Stimulated activated CD4-positive, alpha-beta T cell treated with anti-CD3 and anti-CD28 coated beads, Interleukin-2, amount 100 ng/mL, for 4 hours (primary cell): ENCODE results near the gene LGALSL.
"Not testable (repeated sequence)": the region's sequence is repeated elsewhere in the genome, so short reads cannot be mapped to it uniquely, and the experiment has no call there.

Experiments
- DNase-seq: peaks from one replicate; pipeline ENCODE4 v3.0.0-alpha.2; 2020; ENCODE audit warnings: low read depth

LGALSL gene

DNA sequence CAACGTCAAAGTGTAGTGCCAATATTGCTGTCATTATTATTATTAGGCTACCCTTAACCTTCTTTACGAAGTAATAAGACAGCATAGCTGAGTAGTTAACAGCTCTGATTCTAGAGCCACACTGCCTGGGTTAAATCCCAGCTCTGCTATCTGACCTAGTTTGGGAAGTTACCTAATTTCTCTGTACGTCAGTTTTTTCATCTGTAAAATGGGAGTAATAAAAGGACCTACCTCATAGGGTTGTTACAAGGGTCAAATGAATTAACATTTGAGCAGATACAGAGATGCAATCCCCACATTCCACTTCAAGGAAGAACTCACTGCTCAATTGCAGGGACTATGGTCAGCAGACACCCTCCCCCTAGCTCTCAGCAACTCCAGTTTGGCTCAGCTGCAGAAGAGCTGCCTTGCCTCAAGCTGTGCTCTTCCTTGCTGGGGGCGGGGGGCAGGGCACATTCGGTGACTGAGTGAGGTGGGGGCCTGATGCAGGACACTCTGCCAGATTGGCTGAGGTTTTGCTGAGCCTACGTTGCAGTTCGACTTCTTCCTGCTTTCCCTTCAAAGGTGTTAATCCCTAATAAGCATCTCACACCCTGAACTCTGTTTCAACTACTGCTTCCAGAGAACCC, 11.0 kb upstream of the LGALSL start:
- DNase-seq, result no peak

- not testable (repeated sequence) for DNase-seq
Measured at GRCh38 chr2:64445970-64446369, 8.0 kb upstream of the LGALSL start.

- no peak for DNase-seq
Measured at GRCh38 chr2:64447317-64448040, 6.5 kb upstream of the LGALSL start.

- DNase-seq, result no peak
Measured at GRCh38 chr2:64448041-64448426, 5.9 kb upstream of the LGALSL start.

DNA sequence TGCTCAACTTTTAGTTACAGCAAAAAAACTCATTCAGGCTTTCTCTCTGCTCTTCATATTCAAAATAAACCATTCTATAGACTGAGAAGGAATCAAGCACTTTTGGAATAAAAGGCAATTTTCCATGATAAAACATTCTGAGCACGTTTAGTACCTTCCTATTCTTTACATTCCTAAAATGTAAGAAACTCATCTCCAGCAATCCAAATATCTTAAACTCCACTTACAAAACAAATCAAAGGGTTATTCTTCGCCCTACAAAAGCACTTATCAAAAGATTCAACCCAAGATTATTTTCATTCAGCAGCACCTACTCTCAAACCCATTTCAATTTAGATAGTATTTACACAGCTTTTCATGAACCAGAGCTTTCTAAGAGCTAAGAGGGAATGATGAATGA, 2.9 kb upstream of the LGALSL start:
- no peak for DNase-seq

GRCh38 chr2:64454386-64455332, 697 bp downstream of the LGALSL start:
- DNase-seq, result peak; percentile 41

DNA sequence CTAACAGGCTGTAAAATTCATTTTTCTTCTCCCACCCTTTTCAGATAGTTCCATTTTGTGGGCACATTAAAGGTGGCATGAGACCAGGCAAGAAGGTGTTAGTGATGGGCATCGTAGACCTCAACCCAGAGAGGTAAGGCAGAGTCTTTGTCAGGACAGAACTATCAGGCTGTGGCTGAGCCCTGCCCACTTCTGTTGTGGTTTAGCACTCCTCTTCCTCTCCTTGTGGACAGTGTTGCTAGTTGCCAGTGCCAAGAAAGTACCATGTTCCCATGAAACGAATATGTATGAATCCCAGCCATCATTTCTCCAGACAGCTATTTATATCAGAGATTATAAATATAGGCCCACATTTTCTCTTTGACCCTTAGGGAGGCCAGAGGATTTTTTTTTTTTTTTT, 1.6 kb downstream of the LGALSL start:
- no peak for DNase-seq

DNA sequence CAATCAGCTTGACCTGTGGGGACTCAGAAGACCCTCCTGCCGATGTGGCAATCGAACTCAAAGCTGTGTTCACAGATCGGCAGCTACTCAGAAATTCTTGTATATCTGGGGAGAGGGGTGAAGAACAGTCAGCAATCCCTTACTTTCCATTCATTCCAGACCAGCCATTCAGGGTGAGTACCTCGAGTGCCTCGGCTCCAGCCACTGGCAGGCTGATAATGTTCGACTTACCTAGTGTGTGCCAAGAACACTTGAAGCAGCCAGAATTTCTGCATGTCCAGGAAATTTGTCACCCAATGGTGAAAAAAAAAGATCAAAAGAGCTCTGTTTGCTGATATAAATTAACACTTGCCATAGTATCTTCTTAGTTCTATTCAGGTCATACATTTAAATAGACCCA, 2.3 kb downstream of the LGALSL start:
- DNase-seq, result no peak

- DNase-seq, result no peak
Measured at GRCh38 chr2:64457524-64457923, 3.6 kb downstream of the LGALSL start.

DNA sequence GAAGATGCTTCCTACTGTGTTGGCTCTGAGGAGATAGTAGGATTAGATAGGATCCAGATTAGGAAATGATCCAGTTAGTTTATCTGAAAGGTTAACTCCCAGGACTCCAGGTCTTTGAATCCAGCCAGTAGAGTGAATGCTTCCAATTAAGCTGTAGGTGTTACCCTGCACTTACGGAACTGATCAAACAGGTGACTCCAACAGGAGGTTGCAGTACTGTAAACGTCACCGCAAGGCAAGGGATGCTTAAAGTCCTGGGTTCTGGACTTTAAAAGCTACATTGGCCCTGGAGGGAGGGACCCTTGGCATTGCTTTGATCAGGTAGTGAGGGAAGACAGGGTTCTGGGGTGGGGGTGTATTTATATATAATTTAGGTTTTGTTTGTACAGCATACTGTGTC, 5.6 kb downstream of the LGALSL start:
- no peak for DNase-seq

DNA sequence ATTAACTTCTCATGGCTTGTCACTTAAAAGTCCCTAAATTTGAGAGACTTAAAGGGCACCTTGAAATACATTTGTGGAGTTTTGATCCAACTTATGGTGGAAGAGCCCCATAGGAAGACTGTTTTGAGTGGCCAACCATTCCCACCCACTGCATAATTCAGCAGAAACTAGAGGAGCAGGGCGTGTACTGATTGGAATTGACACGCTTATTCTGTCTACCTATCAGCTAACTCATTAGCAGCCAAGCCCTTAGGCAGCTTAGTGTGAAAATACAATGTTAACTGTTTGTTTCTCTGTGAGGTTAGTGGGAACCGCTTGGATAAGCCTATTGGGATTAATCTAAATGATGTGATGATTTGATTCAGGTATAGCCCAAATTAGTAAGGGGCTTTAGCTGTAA, 6.4 kb downstream of the LGALSL start:
- DNase-seq, result no peak

- no peak for DNase-seq
Measured at GRCh38 chr2:64461271-64462058, 7.5 kb downstream of the LGALSL start.

- DNase-seq, result no peak
Measured at GRCh38 chr2:64462171-64462570, 8.2 kb downstream of the LGALSL start.

DNA sequence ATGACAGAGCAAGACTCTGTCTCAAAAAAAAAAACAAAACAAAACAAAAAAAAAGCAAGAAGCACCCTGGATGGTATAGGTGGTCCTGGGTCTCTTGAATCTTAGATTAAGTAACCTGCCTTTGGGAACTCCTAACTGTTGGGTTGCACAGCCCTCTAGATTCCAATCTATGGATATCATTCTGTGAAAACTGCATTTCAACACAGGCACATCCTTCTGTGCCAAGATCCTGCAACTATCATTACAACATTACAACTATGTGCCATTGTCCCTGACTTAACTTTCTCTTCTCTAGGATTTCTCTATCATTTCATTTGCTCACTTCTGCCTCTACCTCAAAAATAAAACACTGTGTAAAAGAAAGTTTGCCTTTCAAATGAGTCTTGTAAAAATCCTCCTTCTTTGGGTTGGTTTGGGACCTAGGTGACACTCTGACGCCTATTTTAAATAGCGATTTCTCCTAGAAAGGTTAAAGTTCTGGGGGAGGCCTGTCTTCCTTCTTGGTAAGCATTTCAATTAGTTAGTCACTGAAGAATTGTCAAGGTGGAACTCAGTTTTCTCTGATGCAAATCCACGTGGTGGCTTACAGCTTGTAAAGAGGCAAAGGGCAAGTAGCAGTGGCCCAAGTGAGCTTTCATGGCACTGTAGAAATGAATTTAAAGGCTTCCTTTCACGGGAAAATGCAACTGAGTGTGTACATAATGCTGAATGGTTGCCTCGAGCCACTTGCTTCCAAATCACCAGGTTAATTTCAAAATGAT, 9.2 kb downstream of the LGALSL start:
- DNase-seq, result no peak

DNA sequence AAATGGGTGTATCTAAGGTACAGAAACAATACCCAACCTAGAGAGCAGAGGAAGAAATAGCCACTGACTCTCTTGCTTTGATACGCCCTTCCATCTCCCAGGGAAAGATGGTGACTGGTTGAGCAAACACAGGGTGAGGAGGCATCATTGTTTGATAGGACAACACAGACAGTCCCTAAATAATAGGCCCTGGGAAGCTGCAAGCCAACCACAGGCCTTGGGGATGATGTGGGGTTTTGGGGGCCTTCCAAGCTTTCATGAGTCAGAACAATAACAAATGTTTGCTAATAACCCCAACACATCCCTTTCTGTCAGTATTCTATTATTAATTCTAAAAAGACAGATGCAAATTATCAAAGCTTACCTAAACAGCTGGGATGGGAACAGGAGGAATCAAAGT, 9.8 kb downstream of the LGALSL start:
- no peak for DNase-seq

DNA sequence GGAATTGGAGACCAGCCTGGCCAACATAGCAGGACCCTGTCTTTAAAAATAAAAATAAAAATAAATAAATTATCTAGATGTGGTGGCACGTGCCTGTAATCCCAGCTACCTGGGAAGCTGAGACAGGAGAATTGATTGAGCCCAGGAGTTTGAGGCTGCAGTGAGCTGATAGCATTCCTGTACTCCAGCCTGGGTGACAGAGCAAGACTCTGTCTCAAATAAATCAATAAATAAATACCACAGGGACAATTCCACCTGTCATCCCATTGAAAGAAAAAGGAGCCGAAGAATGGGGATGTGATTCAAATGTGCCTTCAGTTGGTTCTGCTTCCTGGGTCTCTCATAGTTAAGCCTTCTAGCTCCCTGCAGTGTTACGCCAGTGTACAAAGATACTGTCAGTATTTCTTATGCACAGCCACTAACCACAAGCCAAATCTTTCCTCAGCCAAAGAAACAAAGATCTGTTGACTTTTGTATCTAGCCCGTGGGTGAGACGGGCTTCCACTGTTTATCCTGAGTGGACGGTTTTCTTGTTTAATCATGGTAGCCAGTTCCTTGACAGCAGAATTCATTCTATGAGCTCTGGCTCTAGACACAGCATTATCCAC, 12.6 kb downstream of the LGALSL start:
- DNase-seq, result no peak

DNA sequence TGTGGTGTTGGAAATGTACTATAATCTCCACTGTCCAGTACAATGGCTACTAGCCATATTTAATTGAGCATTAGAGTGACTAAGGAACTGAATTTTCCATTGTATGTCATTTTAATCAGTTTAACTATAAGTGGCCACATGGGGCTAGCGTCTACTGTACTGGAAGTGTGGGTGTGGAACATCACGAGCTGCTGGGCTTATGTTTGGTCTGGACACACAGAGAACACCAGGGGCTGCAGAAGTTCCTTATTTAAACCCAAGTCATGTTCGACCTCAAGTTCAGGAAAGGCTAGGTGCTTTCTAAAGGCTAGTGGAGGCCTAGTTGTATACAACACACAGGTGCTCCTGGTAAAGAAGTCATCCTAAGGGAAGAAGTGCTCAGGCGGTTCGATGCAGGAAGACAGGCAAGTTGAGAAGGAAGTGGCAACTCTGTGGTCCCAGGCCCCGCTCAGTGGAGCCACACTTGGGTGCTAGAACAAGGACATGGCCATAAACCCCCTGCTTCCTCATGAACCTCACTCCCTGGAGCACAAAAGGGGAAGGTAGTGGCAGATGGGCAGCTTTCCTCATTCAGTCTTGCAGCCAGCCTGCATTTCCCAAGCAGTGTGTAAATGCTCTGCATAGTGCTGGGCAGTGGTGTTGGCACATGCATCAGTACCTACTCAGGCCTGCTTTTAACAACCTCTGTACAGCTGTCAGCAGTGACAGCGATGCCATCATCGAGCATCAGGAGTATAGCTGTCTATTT, 13.3 kb downstream of the LGALSL start:
- no peak for DNase-seq

GRCh38 chr2:64469261-64469660, 15.3 kb downstream of the LGALSL start:
- DNase-seq, result no peak

- DNase-seq, result no peak
Measured at GRCh38 chr2:64470071-64470470, 16.1 kb downstream of the LGALSL start.

- no peak for DNase-seq
Measured at GRCh38 chr2:64470766-64471295, 16.9 kb downstream of the LGALSL start.
